ENCODE measurements around the gene NAPG. TPM values are rescaled to one million over a fixed set of nuclear protein-coding genes. Genes with fewer than 3 reads are reported as not detected.
"Not testable (repeated sequence)": the region's sequence is repeated elsewhere in the genome, so short reads cannot be mapped to it uniquely, and the experiment has no call there.

The NAPG gene
- total RNA-seq, 1 donor from 2014 or later, result 26.0 TPM

DNA sequence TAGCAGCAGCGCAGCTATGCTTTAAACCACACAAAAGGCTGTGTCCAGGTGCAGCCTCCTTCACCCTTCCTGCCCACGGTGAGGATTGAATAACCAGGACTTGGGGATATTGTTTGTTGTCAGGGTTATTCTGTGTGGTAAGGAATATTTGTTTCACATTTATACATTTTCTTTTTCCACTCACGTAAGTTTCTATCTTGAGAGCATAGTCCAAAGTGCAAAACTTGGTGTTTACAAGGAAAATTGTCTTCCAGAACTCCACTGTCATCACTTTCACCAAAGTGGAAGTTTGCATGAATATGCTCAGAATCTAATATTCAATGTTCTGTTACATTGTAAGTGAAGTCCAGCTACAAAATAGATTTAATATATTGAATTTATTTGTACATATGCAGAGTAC is 26.4 kb downstream of the NAPG start:
- TF ChIP-seq, protein P1, sequence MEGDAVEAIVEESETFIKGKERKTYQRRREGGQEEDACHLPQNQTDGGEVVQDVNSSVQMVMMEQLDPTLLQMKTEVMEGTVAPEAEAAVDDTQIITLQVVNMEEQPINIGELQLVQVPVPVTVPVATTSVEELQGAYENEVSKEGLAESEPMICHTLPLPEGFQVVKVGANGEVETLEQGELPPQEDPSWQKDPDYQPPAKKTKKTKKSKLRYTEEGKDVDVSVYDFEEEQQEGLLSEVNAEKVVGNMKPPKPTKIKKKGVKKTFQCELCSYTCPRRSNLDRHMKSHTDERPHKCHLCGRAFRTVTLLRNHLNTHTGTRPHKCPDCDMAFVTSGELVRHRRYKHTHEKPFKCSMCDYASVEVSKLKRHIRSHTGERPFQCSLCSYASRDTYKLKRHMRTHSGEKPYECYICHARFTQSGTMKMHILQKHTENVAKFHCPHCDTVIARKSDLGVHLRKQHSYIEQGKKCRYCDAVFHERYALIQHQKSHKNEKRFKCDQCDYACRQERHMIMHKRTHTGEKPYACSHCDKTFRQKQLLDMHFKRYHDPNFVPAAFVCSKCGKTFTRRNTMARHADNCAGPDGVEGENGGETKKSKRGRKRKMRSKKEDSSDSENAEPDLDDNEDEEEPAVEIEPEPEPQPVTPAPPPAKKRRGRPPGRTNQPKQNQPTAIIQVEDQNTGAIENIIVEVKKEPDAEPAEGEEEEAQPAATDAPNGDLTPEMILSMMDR (IDR thresholded peaks at IDR 0.05), result no peak
- TF ChIP-seq POLR2A (IDR thresholded peaks at IDR 0.05) (no peak), POLR2AphosphoS5 (IDR thresholded peaks at IDR 0.05; ENCODE audit: insufficient read depth in 1 of 2, low read depth in 1 of 2) (no peak)
- H3K27me3 ChIP-seq, result no peaks in the 10 kb centered on the region
- no peak overlapping the region for H3K27ac ChIP-seq
- intact Hi-C loops (cut with DNase I), result no loop called here
- H3K36me3 ChIP-seq, result peaks cover 0 to 88% of the 10 kb centered on the region in 2 donors
- H3K4me3 ChIP-seq, result no peak overlapping the region
- no peaks in the 10 kb centered on the region for H3K4me1 ChIP-seq
- no peak for DNase-seq (ENCODE audit: extremely low spot score in 2 of 2)
- H3K9me3 ChIP-seq, result no peaks in the 10 kb centered on the region

DNA sequence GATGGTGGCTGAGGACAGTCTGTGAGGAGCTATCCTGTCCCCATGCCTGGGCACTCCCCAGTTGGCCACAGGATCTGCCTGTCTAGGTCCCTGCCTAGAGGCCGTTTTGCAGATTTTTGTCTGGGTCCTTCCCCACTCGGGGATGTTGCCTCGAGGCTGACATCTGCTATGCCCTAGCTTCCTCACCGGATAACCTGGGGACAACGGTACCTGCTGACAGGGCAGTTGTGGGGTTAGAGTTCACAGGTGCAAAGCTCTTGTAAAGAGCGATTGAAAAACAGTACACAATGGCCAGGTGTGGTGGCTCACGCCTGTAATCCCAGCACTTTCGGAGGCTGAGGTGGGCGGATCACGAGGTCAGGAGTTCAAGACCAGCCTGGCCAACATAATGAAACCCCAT is 30.4 kb downstream of the NAPG start:
- H3K4me3 ChIP-seq; H3K27me3 ChIP-seq; DNase-seq (ENCODE audit: extremely low spot score in 2 of 2); H3K9me3 ChIP-seq; H3K27ac ChIP-seq; intact Hi-C loops (cut with DNase I): not testable (repeated sequence)
- Histone ChIP-seq H3K4me1 (peaks cover 10% of the 10 kb centered on the region), H3K36me3 (peaks cover 0 to 51% of the 10 kb centered on the region in 2 donors)

GRCh38 chr18:10557085-10557677 is 31.4 kb downstream of the NAPG start:
- H3K4me3 ChIP-seq, result no peak overlapping the region
- H3K36me3 ChIP-seq, result peaks cover 0 to 42% of the 10 kb centered on the region in 2 donors
- H3K27ac ChIP-seq, result no peak overlapping the region
- H3K27me3 ChIP-seq, result no peaks in the 10 kb centered on the region
- no peak for TF ChIP-seq POLR2AphosphoS5 (IDR thresholded peaks at IDR 0.05; ENCODE audit: insufficient read depth in 1 of 2, low read depth in 1 of 2)
- peaks cover 10% of the 10 kb centered on the region for H3K4me1 ChIP-seq
- no peak for DNase-seq (ENCODE audit: extremely low spot score in 2 of 2)
- no peaks in the 10 kb centered on the region for H3K9me3 ChIP-seq
- intact Hi-C loops (cut with DNase I), result no loop called here

- Histone ChIP-seq H3K4me3 (no peak overlapping the region), H3K36me3 (peaks cover 0 to 29% of the 10 kb centered on the region in 2 donors), H3K4me1 (peaks cover 10% of the 10 kb centered on the region), H3K27me3 (no peaks in the 10 kb centered on the region), H3K9me3 (no peaks in the 10 kb centered on the region), H3K27ac (no peak overlapping the region)
- no peak for DNase-seq (ENCODE audit: extremely low spot score in 2 of 2)
- intact Hi-C loops (cut with DNase I), result no loop called here
- TF ChIP-seq, protein P1 (IDR thresholded peaks at IDR 0.05), result no peak
- no peak for TF ChIP-seq POLR2A (IDR thresholded peaks at IDR 0.05)
- TF ChIP-seq POLR2AphosphoS5 (IDR thresholded peaks at IDR 0.05; ENCODE audit: insufficient read depth in 1 of 2, low read depth in 1 of 2), result no peak
These were observed 32.6 kb downstream of the NAPG start for GRCh38 chr18:10558243-10558966.

DNA sequence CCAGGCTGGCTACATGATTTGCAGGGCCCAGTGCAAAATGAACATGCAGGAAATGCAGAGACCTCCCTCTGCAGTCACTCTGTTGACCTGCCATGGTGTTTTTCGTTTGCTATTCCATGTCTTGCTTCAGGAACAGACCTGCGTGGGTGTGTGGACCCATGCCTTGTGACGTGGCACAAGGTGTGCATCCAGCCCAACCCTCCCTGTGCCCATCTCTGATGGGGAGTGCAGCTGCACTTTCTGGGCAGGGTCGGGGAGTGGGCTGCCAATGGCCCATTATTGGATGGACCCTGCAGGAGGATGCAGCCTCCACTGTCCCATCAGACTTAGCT is 33.1 kb downstream of the NAPG start:
- Histone ChIP-seq H3K4me3 (no peak overlapping the region), H3K9me3 (no peaks in the 10 kb centered on the region), H3K4me1 (peaks cover 10% of the 10 kb centered on the region), H3K27me3 (no peaks in the 10 kb centered on the region), H3K27ac (no peak overlapping the region), H3K36me3 (peaks cover 0 to 24% of the 10 kb centered on the region in 2 donors)
- no peak for DNase-seq (ENCODE audit: extremely low spot score in 2 of 2)
- intact Hi-C loops (cut with DNase I), result no loop called here
- TF ChIP-seq, protein P1 (IDR thresholded peaks at IDR 0.05), result no peak
- no peak for TF ChIP-seq POLR2A (IDR thresholded peaks at IDR 0.05)
